ENCODE results near the gene PLCH1. TPM values are rescaled to one million over a fixed set of nuclear protein-coding genes. Genes with fewer than 3 reads are reported as not detected.
A peak's percentile ranks its signal among the peaks of the same experiment; 100 is the strongest.
"Not testable (repeated sequence)": the region's sequence is repeated elsewhere in the genome, so short reads cannot be mapped to it uniquely, and the experiment has no call there.

The PLCH1 gene
- total and polyA plus RNA-seq, 8 donors, result 0.91 to 4.4 (median 2.3) TPM

- no peak for TF ChIP-seq CTCF (IDR thresholded peaks at IDR 0.05)
- H3K27ac ChIP-seq, result no peak overlapping the region
- intact Hi-C loops (cut with DNase I), result no loop called here
- FAIRE-seq (no peak), ATAC-seq (peak in 1 of 4 donors; percentile 34), DNase-seq (no peak)
- H3K9me3 ChIP-seq, result no peaks in the 10 kb centered on the region
- H3K36me3 ChIP-seq, result no peaks in the 10 kb centered on the region
- H3K4me3 ChIP-seq, result no peak overlapping the region
- H3K27me3 ChIP-seq, result no peaks in the 10 kb centered on the region
- no peaks in the 10 kb centered on the region for H3K4me1 ChIP-seq
- 24 to 29% methylated on average over 1 of the region's 1 CpG for WGBS, 2 donors
Measured at GRCh38 chr3:155404486-155404885, 340.4 kb downstream of the PLCH1 start.

- no peaks in the 10 kb centered on the region for H3K9me3 ChIP-seq
- no peak overlapping the region for H3K27ac ChIP-seq
- H3K36me3 ChIP-seq, result no peaks in the 10 kb centered on the region
- ATAC-seq, result no peak
- no peaks in the 10 kb centered on the region for H3K4me1 ChIP-seq
- FAIRE-seq, result no peak
- intact Hi-C loops (cut with DNase I), result no loop called here
- no peak for DNase-seq
- no peaks in the 10 kb centered on the region for H3K27me3 ChIP-seq
- no peak for TF ChIP-seq CTCF (IDR thresholded peaks at IDR 0.05)
- no peak overlapping the region for H3K4me3 ChIP-seq
Measured at GRCh38 chr3:155402656-155403055, 342.2 kb downstream of the PLCH1 start.

- intact Hi-C loops (cut with DNase I), result no loop called here
- H3K36me3 ChIP-seq, result no peaks in the 10 kb centered on the region
- H3K4me3 ChIP-seq, result no peak overlapping the region
- DNase-seq, result no peak
- H3K9me3 ChIP-seq, result no peaks in the 10 kb centered on the region
- ATAC-seq, result no peak
- no peaks in the 10 kb centered on the region for H3K27me3 ChIP-seq
- H3K4me1 ChIP-seq, result no peaks in the 10 kb centered on the region
- no peak overlapping the region for H3K27ac ChIP-seq
- FAIRE-seq, result no peak
- TF ChIP-seq CTCF (IDR thresholded peaks at IDR 0.05), result no peak
Measured at GRCh38 chr3:155398046-155398445, 346.8 kb downstream of the PLCH1 start.

- H3K27ac ChIP-seq; FAIRE-seq; H3K27me3 ChIP-seq; H3K4me3 ChIP-seq; H3K4me1 ChIP-seq; H3K9me3 ChIP-seq; intact Hi-C loops (cut with DNase I); ATAC-seq; H3K36me3 ChIP-seq; DNase-seq: not testable (repeated sequence)
- 43 to 53% methylated on average over 2 of the region's 2 CpGs for WGBS, 2 donors
Measured at GRCh38 chr3:155394896-155395295, 350.0 kb downstream of the PLCH1 start.

- Histone ChIP-seq H3K9me3 (no peaks in the 10 kb centered on the region), H3K27ac (no peak overlapping the region), H3K4me1 (no peaks in the 10 kb centered on the region), H3K4me3 (no peak overlapping the region), H3K36me3 (no peaks in the 10 kb centered on the region), H3K27me3 (no peaks in the 10 kb centered on the region)
- intact Hi-C loops (cut with DNase I), result no loop called here
- no peak for TF ChIP-seq CTCF (IDR thresholded peaks at IDR 0.05)
- ATAC-seq (no peak), DNase-seq (no peak), FAIRE-seq (no peak)
- WGBS, 2 donors, result 81 to 98% methylated on average over 1 of the region's 1 CpG
Measured at GRCh38 chr3:155394240-155394639, 350.6 kb downstream of the PLCH1 start.

GRCh38 chr3:155393316-155393715 is 351.6 kb downstream of the PLCH1 start:
- H3K4me1 ChIP-seq, result no peaks in the 10 kb centered on the region
- ATAC-seq (no peak), FAIRE-seq (no peak), DNase-seq (no peak)
- H3K9me3 ChIP-seq, result no peaks in the 10 kb centered on the region
- H3K27me3 ChIP-seq, result no peaks in the 10 kb centered on the region
- H3K27ac ChIP-seq, result no peak overlapping the region
- H3K4me3 ChIP-seq, result no peak overlapping the region
- intact Hi-C loops (cut with DNase I), result no loop called here
- no peak for TF ChIP-seq CTCF (IDR thresholded peaks at IDR 0.05)
- no peaks in the 10 kb centered on the region for H3K36me3 ChIP-seq
- WGBS, 2 donors, result 46 to 61% methylated on average over 1 of the region's 1 CpG

Measured in pancreas (tissue), 10 donors.